SK-N-SH (cell line): ENCODE measurements around the gene ATP6AP1.
A peak's percentile ranks its signal among the peaks of the same experiment; 100 is the strongest.

Experiments used
- EP300 ChIP-seq, 2 experiments: IDR thresholded peaks; 2 replicates each; pipeline versions ENCODE4 v1.4.0 to v1.6.1; 2012; ENCODE audit warnings: borderline replicate concordance in 1 of 2, low read depth in 1 of 2, low read length in 1 of 2
- JUND ChIP-seq: IDR thresholded peaks from 2 replicates; pipeline ENCODE4 v1.4.0; 2012
- TAF1 ChIP-seq: IDR thresholded peaks from 2 replicates; pipeline ENCODE4 v1.6.1; 2012; ENCODE audit warnings: low read depth, mild to moderate bottlenecking, low read length, moderate library complexity, borderline replicate concordance
- TF ChIP-seq, protein P1 (sequence below): IDR thresholded peaks from 2 replicates; pipeline ENCODE4 v1.4.0; 2012; ENCODE audit warnings: low read depth, borderline replicate concordance
- TF ChIP-seq, protein P2 (sequence below): fragments of 200-600 bp; sonication (generic); IDR thresholded peaks from 2 replicates; pipeline ENCODE4 v1.6.1; 2017; ENCODE audit warnings: antibody characterized with exemption, mild to moderate bottlenecking, moderate library complexity
- TF ChIP-seq, protein P3 (sequence below): IDR thresholded peaks from 2 replicates; pipeline ENCODE4 v1.6.1; 2012; ENCODE audit warnings: mild to moderate bottlenecking, low read depth, low read length, moderate library complexity

DNA sequence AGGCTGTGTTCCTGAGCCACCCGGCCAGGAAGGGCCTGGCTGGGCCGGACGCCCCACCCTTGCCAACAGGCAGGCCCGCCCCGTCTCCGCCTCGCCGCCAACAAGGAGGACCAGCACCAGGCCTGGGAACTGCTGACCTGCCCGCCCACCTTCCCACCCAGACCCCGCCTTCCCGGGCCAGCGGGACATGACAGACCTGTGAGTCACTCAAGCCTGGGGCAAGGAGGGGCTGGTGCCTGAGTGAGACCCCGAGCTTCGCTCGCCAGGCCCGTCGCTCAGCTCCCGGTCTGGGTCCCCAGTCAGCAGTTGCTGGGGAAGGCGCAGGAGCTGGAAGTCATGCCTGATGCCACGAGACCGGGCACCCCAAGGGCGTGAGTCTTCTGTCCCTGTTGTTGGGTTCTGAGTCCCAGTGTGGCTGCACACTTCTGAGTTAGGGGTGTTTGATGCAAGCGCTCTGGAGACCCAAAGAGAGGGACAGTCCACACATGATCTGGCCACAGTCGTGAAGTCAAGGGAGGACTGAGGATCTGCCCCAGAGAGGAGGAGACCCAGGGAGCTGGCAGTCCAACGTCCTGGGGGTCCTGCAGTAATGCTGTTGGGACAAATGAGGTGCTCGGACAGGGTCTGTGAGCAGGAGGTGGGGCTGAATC is 19.1 kb upstream of the ATP6AP1 start, which contains the start of gene DNASE1L1:
- TF ChIP-seq, protein P1, sequence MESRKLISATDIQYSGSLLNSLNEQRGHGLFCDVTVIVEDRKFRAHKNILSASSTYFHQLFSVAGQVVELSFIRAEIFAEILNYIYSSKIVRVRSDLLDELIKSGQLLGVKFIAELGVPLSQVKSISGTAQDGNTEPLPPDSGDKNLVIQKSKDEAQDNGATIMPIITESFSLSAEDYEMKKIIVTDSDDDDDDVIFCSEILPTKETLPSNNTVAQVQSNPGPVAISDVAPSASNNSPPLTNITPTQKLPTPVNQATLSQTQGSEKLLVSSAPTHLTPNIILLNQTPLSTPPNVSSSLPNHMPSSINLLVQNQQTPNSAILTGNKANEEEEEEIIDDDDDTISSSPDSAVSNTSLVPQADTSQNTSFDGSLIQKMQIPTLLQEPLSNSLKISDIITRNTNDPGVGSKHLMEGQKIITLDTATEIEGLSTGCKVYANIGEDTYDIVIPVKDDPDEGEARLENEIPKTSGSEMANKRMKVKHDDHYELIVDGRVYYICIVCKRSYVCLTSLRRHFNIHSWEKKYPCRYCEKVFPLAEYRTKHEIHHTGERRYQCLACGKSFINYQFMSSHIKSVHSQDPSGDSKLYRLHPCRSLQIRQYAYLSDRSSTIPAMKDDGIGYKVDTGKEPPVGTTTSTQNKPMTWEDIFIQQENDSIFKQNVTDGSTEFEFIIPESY, result no peak
- TF ChIP-seq, protein P2, sequence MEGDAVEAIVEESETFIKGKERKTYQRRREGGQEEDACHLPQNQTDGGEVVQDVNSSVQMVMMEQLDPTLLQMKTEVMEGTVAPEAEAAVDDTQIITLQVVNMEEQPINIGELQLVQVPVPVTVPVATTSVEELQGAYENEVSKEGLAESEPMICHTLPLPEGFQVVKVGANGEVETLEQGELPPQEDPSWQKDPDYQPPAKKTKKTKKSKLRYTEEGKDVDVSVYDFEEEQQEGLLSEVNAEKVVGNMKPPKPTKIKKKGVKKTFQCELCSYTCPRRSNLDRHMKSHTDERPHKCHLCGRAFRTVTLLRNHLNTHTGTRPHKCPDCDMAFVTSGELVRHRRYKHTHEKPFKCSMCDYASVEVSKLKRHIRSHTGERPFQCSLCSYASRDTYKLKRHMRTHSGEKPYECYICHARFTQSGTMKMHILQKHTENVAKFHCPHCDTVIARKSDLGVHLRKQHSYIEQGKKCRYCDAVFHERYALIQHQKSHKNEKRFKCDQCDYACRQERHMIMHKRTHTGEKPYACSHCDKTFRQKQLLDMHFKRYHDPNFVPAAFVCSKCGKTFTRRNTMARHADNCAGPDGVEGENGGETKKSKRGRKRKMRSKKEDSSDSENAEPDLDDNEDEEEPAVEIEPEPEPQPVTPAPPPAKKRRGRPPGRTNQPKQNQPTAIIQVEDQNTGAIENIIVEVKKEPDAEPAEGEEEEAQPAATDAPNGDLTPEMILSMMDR, result no peak
- no peak for TF ChIP-seq EP300 (IDR thresholded peaks at IDR 0.05; ENCODE audit: borderline replicate concordance in 1 of 2, low read depth in 1 of 2, low read length in 1 of 2)
- peak; percentile 72 for TF ChIP-seq JUND
- no peak for TF ChIP-seq TAF1
- TF ChIP-seq, protein P3, sequence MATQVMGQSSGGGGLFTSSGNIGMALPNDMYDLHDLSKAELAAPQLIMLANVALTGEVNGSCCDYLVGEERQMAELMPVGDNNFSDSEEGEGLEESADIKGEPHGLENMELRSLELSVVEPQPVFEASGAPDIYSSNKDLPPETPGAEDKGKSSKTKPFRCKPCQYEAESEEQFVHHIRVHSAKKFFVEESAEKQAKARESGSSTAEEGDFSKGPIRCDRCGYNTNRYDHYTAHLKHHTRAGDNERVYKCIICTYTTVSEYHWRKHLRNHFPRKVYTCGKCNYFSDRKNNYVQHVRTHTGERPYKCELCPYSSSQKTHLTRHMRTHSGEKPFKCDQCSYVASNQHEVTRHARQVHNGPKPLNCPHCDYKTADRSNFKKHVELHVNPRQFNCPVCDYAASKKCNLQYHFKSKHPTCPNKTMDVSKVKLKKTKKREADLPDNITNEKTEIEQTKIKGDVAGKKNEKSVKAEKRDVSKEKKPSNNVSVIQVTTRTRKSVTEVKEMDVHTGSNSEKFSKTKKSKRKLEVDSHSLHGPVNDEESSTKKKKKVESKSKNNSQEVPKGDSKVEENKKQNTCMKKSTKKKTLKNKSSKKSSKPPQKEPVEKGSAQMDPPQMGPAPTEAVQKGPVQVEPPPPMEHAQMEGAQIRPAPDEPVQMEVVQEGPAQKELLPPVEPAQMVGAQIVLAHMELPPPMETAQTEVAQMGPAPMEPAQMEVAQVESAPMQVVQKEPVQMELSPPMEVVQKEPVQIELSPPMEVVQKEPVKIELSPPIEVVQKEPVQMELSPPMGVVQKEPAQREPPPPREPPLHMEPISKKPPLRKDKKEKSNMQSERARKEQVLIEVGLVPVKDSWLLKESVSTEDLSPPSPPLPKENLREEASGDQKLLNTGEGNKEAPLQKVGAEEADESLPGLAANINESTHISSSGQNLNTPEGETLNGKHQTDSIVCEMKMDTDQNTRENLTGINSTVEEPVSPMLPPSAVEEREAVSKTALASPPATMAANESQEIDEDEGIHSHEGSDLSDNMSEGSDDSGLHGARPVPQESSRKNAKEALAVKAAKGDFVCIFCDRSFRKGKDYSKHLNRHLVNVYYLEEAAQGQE, result no peak
